Measurements from ENCODE around the gene PPP4C.

The PPP4C gene

GRCh38 chr16:30060346-30060745, 15.4 kb upstream of the PPP4C start:
- no peak for DNase-seq

DNA sequence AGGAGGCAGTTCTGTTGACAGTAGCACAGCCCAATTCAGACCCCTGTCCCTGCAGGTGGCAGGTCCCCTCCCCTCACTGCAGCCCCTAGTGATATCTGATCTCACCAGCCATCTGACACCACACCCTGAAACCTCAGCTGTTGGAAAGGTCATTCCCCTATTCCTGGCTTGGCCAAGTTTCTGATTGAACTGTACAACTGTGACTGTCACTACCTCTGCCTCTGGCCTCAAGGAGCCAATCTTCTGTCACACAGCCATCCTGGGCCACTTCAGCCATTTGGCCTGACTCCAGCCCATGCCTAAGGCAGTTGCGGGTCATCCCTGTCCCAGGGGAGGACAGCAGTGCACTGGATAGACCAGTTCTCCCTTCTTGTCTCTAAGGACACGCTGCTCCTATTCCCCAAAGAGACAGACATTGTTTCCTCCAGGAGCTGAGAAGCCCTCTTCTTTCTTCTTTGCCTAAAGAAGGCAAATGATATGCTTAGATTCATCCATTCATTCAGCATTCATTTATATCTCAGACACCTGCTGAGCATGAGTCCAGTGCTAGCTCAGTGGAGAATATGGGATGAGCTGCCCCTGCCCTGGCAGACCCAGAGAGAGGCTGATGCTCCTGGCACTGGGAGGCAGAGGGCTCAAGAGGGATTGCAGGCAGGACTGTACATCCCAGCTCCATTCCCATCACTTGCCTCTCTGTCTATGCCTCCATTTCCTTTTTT, 14.8 kb upstream of the PPP4C start:
- DNase-seq = no peak

DNA sequence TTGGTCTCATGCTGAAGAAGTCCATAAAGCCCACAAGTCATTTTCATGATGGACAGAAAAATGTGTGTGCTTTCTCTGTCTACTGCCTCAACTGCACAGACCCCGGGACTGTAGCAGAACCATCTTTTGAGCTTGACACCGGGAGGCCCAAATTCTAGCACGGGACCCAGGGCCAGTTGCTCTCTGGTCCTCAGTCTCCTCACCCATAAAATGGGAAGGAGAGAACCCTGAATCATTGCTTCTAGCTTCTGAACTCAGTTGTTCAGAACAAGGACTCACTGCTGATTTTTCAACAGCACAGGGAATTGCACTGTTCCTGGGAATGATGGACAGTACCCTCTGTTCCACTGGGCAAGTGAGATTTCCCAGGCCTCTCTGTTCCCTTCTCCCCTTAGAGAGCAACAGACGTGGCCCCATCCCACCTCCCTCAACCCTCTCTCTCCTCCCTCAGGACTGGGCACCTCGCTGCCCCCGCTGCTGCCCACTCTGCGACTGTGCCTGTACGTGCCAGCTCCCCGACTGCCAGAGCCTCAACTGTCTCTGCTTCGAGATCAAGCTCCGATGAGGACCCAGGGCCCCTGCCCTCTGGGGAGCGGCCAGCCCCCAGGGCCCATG, 12.4 kb upstream of the PPP4C start:
- DNase-seq = no peak

GRCh38 chr16:30063893-30064728, 11.7 kb upstream of the PPP4C start:
- peak; percentile 87 for DNase-seq

- no peak for DNase-seq
Measured at GRCh38 chr16:30064729-30065101, 11.1 kb upstream of the PPP4C start.

GRCh38 chr16:30065102-30065942, 10.5 kb upstream of the PPP4C start, which contains the start of gene ALDOA:
Gene ALDOA, plus strand, starts transcription at chr16:30065760. Its CDS starts 1,138 bp downstream, at chr16:30066898.
- peak; percentile 99 for DNase-seq

GRCh38 chr16:30065943-30066760, 9.6 kb upstream of the PPP4C start:
- DNase-seq = peak; percentile 52

- no peak for DNase-seq
Measured at GRCh38 chr16:30066761-30067583, 8.8 kb upstream of the PPP4C start.

- no peak for DNase-seq
Measured at GRCh38 chr16:30067584-30067916, 8.2 kb upstream of the PPP4C start.

DNA sequence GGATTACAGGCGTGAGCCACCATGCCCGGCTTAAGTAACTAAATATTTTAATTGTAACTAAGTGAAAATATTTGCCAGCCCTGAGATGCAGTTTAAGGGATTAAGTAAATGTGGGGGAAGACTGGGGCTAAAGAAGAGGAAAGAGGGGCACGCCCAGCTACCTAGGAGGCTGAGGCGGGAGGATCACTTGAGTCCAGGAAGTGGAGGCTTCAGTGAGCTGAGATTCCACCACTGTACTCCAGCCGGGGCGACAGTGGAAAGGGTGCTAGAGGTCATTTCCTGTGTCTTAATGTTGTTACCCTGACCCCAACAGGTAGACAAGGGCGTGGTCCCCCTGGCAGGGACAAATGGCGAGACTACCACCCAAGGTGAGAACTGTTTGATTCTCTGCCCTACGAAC, 7.5 kb upstream of the PPP4C start:
- no peak for DNase-seq

GRCh38 chr16:30068750-30069610, 6.8 kb upstream of the PPP4C start:
- peak; percentile 81 for DNase-seq

DNA sequence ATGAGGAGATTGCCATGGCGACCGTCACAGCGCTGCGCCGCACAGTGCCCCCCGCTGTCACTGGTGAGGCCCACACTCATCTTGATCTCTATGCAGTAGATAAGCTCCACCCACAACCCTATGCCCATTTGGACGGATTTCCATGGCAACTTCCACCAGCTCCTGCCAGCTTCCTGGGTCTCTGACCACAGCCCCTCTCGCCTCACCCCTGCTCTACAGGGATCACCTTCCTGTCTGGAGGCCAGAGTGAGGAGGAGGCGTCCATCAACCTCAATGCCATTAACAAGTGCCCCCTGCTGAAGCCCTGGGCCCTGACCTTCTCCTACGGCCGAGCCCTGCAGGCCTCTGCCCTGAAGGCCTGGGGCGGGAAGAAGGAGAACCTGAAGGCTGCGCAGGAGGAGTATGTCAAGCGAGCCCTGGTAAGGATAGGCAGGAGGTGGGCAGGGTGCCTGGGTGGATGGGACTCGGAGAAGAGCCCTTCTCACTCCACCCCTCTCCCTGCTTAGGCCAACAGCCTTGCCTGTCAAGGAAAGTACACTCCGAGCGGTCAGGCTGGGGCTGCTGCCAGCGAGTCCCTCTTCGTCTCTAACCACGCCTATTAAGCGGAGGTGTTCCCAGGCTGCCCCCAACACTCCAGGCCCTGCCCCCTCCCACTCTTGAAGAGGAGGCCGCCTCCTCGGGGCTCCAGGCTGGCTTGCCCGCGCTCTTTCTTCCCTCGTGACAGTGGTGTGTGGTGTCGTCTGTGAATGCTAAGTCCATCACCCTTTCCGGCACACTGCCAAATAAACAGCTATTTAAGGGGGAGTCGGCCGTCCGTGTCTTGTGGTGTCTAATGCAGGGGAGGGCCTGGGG, 6.0 kb upstream of the PPP4C start:
- no peak for DNase-seq

DNA sequence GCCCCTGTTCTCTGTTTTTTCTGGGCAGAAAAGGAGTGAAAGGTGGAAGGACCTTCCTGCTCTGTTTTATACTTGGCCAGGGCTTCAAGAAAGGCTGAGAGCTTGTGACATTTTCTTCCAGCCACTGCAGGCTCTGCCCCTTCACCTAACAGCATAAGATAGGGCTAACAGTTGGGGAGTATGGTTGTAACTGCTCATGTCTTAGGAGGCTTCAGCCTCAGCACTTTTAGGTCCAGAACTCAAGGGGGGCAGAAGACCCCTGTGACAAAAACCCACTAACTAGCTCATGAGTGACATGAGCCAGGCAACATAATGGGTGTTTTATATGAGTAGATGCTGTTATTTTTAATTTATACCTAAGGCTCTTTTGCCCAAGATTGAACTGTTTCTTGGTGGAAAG, 5.3 kb upstream of the PPP4C start:
- no peak for DNase-seq

DNA sequence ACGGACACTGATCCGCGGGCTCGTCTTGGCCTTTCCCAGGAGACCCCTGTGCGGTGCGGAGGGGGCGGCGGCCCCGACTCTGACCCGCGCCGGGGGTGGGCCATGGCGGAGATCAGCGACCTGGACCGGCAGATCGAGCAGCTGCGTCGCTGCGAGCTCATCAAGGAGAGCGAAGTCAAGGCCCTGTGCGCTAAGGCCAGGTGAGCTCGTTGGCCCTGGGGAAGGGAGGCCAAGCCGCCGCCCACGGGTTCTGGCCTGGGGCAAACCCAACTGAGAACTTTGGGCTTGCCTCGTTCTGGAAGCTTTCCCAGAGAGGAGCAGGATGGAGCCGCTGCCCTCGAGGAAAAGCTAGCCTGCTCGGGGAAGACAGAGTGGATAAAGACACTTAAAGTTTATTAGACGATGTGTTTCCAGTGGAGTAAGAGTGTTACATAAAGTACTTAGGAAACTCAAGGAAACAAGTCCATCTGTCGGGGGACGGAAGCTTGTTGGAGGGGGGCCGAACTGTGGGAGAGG, 540 bp downstream of the PPP4C start:
- DNase-seq = no peak

DNA sequence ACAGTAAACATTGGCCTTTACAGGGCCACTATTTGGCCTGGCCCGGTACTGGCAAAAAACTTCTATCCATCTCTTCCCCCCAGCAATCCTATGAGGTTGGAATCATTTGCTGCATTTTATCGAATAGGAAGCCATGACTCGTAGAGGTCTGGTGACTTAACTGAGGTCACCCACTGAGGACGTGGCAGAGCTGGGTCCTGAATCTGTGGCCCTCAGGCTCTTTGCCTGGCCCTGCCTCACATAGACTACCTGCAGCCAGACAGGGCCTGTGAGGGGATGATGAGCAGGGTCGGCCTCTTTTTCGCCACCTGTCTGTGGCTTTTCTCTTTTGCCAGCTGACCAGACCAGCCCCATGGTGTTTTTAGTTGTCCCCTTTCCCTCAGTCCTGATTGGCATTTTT, 1.9 kb downstream of the PPP4C start:
- DNase-seq = no peak

DNA sequence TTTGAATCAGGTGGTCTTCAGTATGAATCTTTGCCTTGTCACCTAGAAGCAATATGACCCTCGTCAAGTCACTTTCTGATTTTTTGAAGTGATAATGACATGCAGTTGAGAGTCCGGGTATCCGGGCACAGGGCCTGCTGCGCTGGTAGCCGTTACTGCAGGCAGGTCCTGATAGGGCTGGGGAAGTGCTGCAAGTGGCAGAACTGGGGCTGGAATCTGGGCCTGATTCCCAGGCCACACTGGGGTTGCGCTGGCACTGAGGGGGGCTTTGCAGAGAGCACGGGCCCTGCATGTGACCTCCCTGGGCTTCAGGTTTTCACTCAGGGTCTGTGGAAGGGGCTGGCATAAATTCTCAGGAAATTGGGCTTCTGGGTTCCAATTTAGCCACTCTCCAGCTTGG, 3.0 kb downstream of the PPP4C start:
- no peak for DNase-seq

GRCh38 chr16:30079480-30079879, 3.7 kb downstream of the PPP4C start:
- DNase-seq = no peak

DNA sequence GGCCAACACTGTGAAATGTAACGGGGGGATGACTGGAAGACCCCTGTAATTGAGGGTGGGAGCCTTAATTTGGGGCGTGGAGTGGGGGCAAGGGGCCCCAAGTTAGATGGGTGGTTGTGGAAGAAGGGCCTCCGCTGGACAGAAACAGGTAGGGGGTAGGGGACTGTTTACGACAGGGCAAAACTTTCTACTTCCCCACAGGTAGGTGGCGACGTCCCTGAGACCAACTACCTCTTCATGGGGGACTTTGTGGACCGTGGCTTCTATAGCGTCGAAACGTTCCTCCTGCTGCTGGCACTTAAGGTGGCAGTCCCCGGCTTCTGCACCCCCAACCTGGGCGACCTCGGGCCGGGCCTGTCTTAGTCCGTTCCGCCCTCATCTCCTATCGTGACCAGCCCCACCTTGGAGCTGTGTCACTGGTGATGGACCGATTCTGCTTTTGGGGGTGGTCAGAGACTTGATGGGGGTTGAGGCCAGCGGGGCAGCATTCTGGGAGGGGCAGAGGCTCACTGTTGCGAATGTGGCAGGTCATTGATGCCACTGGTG, 6.8 kb downstream of the PPP4C start:
- no peak for DNase-seq
